GM19397 (cell line): ENCODE results near the gene NDUFB10.
A peak's percentile ranks its signal among the peaks of the same experiment; 100 is the strongest.
"Not testable (repeated sequence)": the region's sequence is repeated elsewhere in the genome, so short reads cannot be mapped to it uniquely, and the experiment has no call there.

Source experiments
- ATAC-seq: cut with Tn5 transposase; IDR thresholded peaks from one replicate; pipeline ENCODE4 v1.9.1; 2021; ENCODE audit warnings: mild to moderate bottlenecking, moderate library complexity; ENCODE audit not compliant: unreplicated experiment

Gene NDUFB10

GRCh38 chr16:1944612-1945199 is 14.6 kb upstream of the NDUFB10 start:
- no peak for ATAC-seq

GRCh38 chr16:1945559-1946391 is 13.6 kb upstream of the NDUFB10 start:
- ATAC-seq = no peak

- ATAC-seq = no peak
Observed at GRCh38 chr16:1946495-1947368, 12.6 kb upstream of the NDUFB10 start.

- no peak for ATAC-seq
Observed at GRCh38 chr16:1947369-1947670, 12.0 kb upstream of the NDUFB10 start.

- no peak for ATAC-seq
Observed at GRCh38 chr16:1949507-1949906, 9.8 kb upstream of the NDUFB10 start.

- no peak for ATAC-seq
Observed at GRCh38 chr16:1950047-1950446, 9.3 kb upstream of the NDUFB10 start.

- ATAC-seq = no peak
Observed at GRCh38 chr16:1950559-1950958, 8.8 kb upstream of the NDUFB10 start.

GRCh38 chr16:1953734-1954133 is 5.6 kb upstream of the NDUFB10 start:
- no peak for ATAC-seq

- not testable (repeated sequence) for ATAC-seq
Observed at GRCh38 chr16:1957434-1958142, 1.8 kb upstream of the NDUFB10 start.

- ATAC-seq = not testable (repeated sequence)
Observed at GRCh38 chr16:1958143-1958491, 1.2 kb upstream of the NDUFB10 start.

GRCh38 chr16:1958715-1959268 is 546 bp upstream of the NDUFB10 start:
- ATAC-seq = no peak

- no peak for ATAC-seq
Observed at GRCh38 chr16:1960665-1961630, 1.6 kb downstream of the NDUFB10 start.

- no peak for ATAC-seq
Observed at GRCh38 chr16:1961651-1962067, 2.3 kb downstream of the NDUFB10 start.

- not testable (repeated sequence) for ATAC-seq
Observed at GRCh38 chr16:1962161-1963153, 3.1 kb downstream of the NDUFB10 start.

GRCh38 chr16:1963806-1964505 is 4.6 kb downstream of the NDUFB10 start:
- peak; percentile 11 for ATAC-seq

- peak; percentile 81 for ATAC-seq
Observed at GRCh38 chr16:1964506-1965395, 5.4 kb downstream of the NDUFB10 start, which contains the start of gene RPS2. Gene RPS2 (minus strand): TSS chr16:1964826. CDS start chr16:1964625, 201 bp downstream.
